A549 treated with Mapracorat at 1 μM for 4 hours (cell line): ENCODE measurements around the gene CKAP2. TPM values are rescaled to one million over a fixed set of nuclear protein-coding genes. Genes with fewer than 3 reads are reported as not detected.

Experiments
- total RNA-seq: library from RNA; stranded (reverse); fragments of 200-300 nt; extraction: Qiagen RNA extraction; gene quantifications from 5 replicates; pipeline ENCODE4 v1.2.3, GENCODE V29; 2022

Gene CKAP2
- 26.6 to 33.4 TPM (median 30.6 TPM) in 5 replicates for total RNA-seq

GRCh38 chr13:52454820-52455676 is at the start of gene CKAP2:
CKAP2 (plus strand) TSS chr13:52455478; CDS start chr13:52455557, 79 bp downstream.

GRCh38 chr13:52405767-52406494 is 49.3 kb upstream of the CKAP2 start, which contains the start of gene THSD1:
THSD1 (minus strand) TSS chr13:52406172; CDS start chr13:52402600, 3,572 bp downstream.

GRCh38 chr13:52450012-52450792 is 5.1 kb upstream of the CKAP2 start, which contains the start of gene VPS36:
VPS36 (minus strand) TSS chr13:52450634; CDS start chr13:52450594, 40 bp downstream.

Other genes with a start within 250 kb of the CKAP2 start
- gene THSD1, start 49.3 kb upstream of the CKAP2 start, total RNA-seq = 6.7 to 7.6 TPM (median 7.3 TPM) in 5 replicates
- gene VPS36, start 4.8 kb upstream of the CKAP2 start, total RNA-seq = 11.0 to 14.7 TPM (median 13.4 TPM) in 5 replicates
- gene HNRNPA1L2, start 187.0 kb downstream of the CKAP2 start, total RNA-seq = 4.1 to 6.7 TPM (median 5.8 TPM) in 5 replicates
- 39.2 to 44.4 TPM (median 39.8 TPM) in 5 replicates for gene SUGT1, start 197.4 kb downstream of the CKAP2 start, total RNA-seq